Renal cortical epithelial cell (primary cell): Measurements from ENCODE around the gene PTGFRN. TPM values are rescaled to one million over a fixed set of nuclear protein-coding genes. Genes with fewer than 3 reads are reported as not detected.

Source experiments
- DNase-seq: peaks from one replicate; pipeline ENCODE4 v3.0.0-alpha.2; 2011; ENCODE audit warnings: low read depth
- total RNA-seq: library from RNA; depleted of rRNA; stranded (reverse); fragments of >200 nt; gene quantifications from 2 replicates; pipeline ENCODE4 v1.2.3, GENCODE V29; 2014

Gene PTGFRN
- total RNA-seq, 1 donor from 2014 or later, result 76.7 TPM

- no peak for DNase-seq
These were observed 33.7 kb downstream of the PTGFRN start for GRCh38 chr1:116943438-116943837.

GRCh38 chr1:116944613-116945012, 34.9 kb downstream of the PTGFRN start:
- no peak for DNase-seq

- DNase-seq, result no peak
These were observed 35.7 kb downstream of the PTGFRN start for GRCh38 chr1:116945421-116945820.

GRCh38 chr1:116945996-116946395, 36.3 kb downstream of the PTGFRN start:
- no peak for DNase-seq

GRCh38 chr1:116947092-116947860, 37.6 kb downstream of the PTGFRN start:
- no peak for DNase-seq

GRCh38 chr1:116948046-116948445, 38.3 kb downstream of the PTGFRN start:
- DNase-seq, result no peak

- DNase-seq, result no peak
These were observed 38.9 kb downstream of the PTGFRN start for GRCh38 chr1:116948642-116949041.

- no peak for DNase-seq
These were observed 39.7 kb downstream of the PTGFRN start for GRCh38 chr1:116949213-116949985.

- peak; percentile 34 for DNase-seq
These were observed 40.9 kb downstream of the PTGFRN start for GRCh38 chr1:116950517-116951199.

GRCh38 chr1:116951200-116951935, 41.7 kb downstream of the PTGFRN start:
- DNase-seq, result peak; percentile 64

GRCh38 chr1:116952738-116953275, 43.1 kb downstream of the PTGFRN start:
- DNase-seq, result no peak

GRCh38 chr1:116954440-116954839, 44.7 kb downstream of the PTGFRN start:
- no peak for DNase-seq

- DNase-seq, result no peak
These were observed 46.7 kb downstream of the PTGFRN start for GRCh38 chr1:116956378-116956777.

GRCh38 chr1:116957646-116958045, 47.9 kb downstream of the PTGFRN start:
- DNase-seq, result no peak

GRCh38 chr1:116958110-116958509, 48.4 kb downstream of the PTGFRN start:
- DNase-seq, result no peak

- DNase-seq, result no peak
These were observed 49.3 kb downstream of the PTGFRN start for GRCh38 chr1:116958977-116959376.

GRCh38 chr1:116961606-116962005, 51.9 kb downstream of the PTGFRN start:
- no peak for DNase-seq

- no peak for DNase-seq
These were observed 53.4 kb downstream of the PTGFRN start for GRCh38 chr1:116962987-116963639.

- DNase-seq, result no peak
These were observed 57.1 kb downstream of the PTGFRN start for GRCh38 chr1:116966791-116967190.

- DNase-seq, result no peak
These were observed 59.0 kb downstream of the PTGFRN start for GRCh38 chr1:116968724-116969123.

GRCh38 chr1:116971258-116971860, 61.6 kb downstream of the PTGFRN start:
- DNase-seq, result no peak
